ENCODE results near the gene REXO2. TPM values are rescaled to one million over a fixed set of nuclear protein-coding genes. Genes with fewer than 3 reads are reported as not detected.

REXO2 gene
- total RNA-seq, 2 donors from 2014 or later: 46.6 to 55.5 TPM

- H3K4me3 ChIP-seq: no peak overlapping the region
- H3K9ac ChIP-seq (ENCODE audit: low read depth in 2 of 2, low read length in 2 of 2): no peak overlapping the region
- H3K27ac ChIP-seq: no peak overlapping the region
- no peaks in the 10 kb centered on the region for H3K36me3 ChIP-seq
- H3K27me3 ChIP-seq: no peaks in the 10 kb centered on the region
- no peak for DNase-seq
- H3K4me1 ChIP-seq: no peaks in the 10 kb centered on the region
- TF ChIP-seq, protein P1, sequence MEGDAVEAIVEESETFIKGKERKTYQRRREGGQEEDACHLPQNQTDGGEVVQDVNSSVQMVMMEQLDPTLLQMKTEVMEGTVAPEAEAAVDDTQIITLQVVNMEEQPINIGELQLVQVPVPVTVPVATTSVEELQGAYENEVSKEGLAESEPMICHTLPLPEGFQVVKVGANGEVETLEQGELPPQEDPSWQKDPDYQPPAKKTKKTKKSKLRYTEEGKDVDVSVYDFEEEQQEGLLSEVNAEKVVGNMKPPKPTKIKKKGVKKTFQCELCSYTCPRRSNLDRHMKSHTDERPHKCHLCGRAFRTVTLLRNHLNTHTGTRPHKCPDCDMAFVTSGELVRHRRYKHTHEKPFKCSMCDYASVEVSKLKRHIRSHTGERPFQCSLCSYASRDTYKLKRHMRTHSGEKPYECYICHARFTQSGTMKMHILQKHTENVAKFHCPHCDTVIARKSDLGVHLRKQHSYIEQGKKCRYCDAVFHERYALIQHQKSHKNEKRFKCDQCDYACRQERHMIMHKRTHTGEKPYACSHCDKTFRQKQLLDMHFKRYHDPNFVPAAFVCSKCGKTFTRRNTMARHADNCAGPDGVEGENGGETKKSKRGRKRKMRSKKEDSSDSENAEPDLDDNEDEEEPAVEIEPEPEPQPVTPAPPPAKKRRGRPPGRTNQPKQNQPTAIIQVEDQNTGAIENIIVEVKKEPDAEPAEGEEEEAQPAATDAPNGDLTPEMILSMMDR (IDR thresholded peaks at IDR 0.05): no peak
- intact Hi-C loops (cut with DNase I): no loop called here
- H3K9me3 ChIP-seq: no peaks in the 10 kb centered on the region
Observed at GRCh38 chr11:114478001-114478410, 38.7 kb downstream of the REXO2 start.

DNA sequence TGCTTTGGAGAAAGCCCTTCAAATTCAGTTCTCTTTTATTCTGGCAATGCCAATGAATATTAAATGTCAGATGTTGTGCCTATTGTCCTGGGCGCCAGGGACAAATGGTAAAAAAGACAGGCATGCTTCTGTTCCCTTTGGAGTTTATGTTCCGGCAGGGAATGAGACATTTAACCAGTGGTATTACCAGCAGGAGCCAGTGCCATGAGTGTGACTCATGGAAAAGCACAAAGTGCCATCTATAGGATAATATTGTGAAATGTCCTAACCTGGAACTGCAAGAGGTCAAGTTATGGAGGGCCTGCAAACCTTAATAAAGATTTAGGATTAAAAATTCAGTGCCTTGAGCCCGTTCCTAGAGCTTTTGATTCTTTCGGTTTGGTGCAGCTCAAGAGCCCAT is 39.5 kb downstream of the REXO2 start:
- no peaks in the 10 kb centered on the region for H3K27me3 ChIP-seq
- H3K36me3 ChIP-seq: no peaks in the 10 kb centered on the region
- H3K9ac ChIP-seq (ENCODE audit: low read depth in 2 of 2, low read length in 2 of 2): no peak overlapping the region
- TF ChIP-seq, protein P1 (IDR thresholded peaks at IDR 0.05): no peak
- intact Hi-C loops (cut with DNase I): no loop called here
- no peak overlapping the region for H3K27ac ChIP-seq
- no peak for DNase-seq
- H3K4me1 ChIP-seq: no peaks in the 10 kb centered on the region
- no peaks in the 10 kb centered on the region for H3K9me3 ChIP-seq
- no peak overlapping the region for H3K4me3 ChIP-seq

DNA sequence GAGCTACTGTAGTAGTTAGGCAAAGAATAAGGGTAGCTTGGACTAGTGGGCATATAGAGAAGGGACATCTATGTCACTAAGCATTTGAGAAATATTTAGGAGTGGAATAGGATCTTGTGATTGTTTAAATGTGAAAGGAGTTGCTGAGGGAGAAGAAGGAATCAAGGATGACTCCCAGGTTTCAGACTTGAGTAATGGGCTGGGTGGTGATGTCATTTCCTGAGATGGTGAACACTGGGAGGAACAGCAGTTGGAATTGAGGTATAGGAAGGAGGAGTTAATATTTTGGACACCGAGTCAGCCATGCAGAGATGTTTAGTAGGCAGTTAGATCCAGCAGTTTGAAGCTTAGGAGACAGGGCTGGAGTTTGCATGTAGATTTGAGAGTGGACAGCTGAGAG is 40.1 kb downstream of the REXO2 start:
- TF ChIP-seq, protein P1 (IDR thresholded peaks at IDR 0.05): no peak
- Histone ChIP-seq H3K4me3 (no peak overlapping the region), H3K36me3 (no peaks in the 10 kb centered on the region), H3K9me3 (no peaks in the 10 kb centered on the region), H3K27ac (no peak overlapping the region), H3K27me3 (no peaks in the 10 kb centered on the region), H3K9ac (ENCODE audit: low read depth in 2 of 2, low read length in 2 of 2) (no peak overlapping the region), H3K4me1 (no peaks in the 10 kb centered on the region)
- intact Hi-C loops (cut with DNase I): no loop called here
- no peak for DNase-seq

- H3K9ac ChIP-seq (ENCODE audit: low read depth in 2 of 2, low read length in 2 of 2): no peak overlapping the region
- intact Hi-C loops (cut with DNase I): no loop called here
- no peaks in the 10 kb centered on the region for H3K9me3 ChIP-seq
- no peak overlapping the region for H3K4me3 ChIP-seq
- no peaks in the 10 kb centered on the region for H3K36me3 ChIP-seq
- no peaks in the 10 kb centered on the region for H3K27me3 ChIP-seq
- H3K4me1 ChIP-seq: no peaks in the 10 kb centered on the region
- no peak for DNase-seq
- TF ChIP-seq, protein P1 (IDR thresholded peaks at IDR 0.05): no peak
- no peak overlapping the region for H3K27ac ChIP-seq
Observed at GRCh38 chr11:114482114-114482513, 42.8 kb downstream of the REXO2 start.

DNA sequence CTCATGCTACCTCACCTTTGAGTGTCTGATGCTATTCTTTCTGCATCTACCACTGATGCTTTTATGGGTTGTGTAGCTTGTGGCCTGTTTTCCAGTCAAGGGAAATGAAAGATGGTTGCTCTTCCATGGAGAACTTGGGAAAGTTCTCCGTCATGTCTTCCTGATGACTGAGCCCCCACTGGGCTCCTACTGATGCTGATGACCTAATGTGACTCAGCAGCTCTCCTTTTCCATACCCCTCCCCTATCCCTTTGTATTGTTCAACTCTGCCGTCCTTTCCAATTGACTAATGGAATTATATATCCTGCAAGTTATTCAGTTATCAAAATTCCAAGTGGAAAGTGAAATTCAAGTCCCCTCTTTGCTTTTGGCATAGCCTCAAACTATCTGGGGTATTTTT is 44.7 kb downstream of the REXO2 start:
- no peak overlapping the region for H3K27ac ChIP-seq
- H3K4me3 ChIP-seq: no peak overlapping the region
- DNase-seq: no peak
- no peaks in the 10 kb centered on the region for H3K36me3 ChIP-seq
- H3K9me3 ChIP-seq: no peaks in the 10 kb centered on the region
- TF ChIP-seq, protein P1 (IDR thresholded peaks at IDR 0.05): no peak
- intact Hi-C loops (cut with DNase I): no loop called here
- no peaks in the 10 kb centered on the region for H3K4me1 ChIP-seq
- H3K27me3 ChIP-seq: no peaks in the 10 kb centered on the region
- H3K9ac ChIP-seq (ENCODE audit: low read depth in 2 of 2, low read length in 2 of 2): no peak overlapping the region

- H3K27me3 ChIP-seq: no peaks in the 10 kb centered on the region
- no peaks in the 10 kb centered on the region for H3K36me3 ChIP-seq
- intact Hi-C loops (cut with DNase I): no loop called here
- no peaks in the 10 kb centered on the region for H3K4me1 ChIP-seq
- no peak overlapping the region for H3K9ac ChIP-seq (ENCODE audit: low read depth in 2 of 2, low read length in 2 of 2)
- H3K27ac ChIP-seq: no peak overlapping the region
- H3K4me3 ChIP-seq: no peak overlapping the region
- DNase-seq: no peak
- no peaks in the 10 kb centered on the region for H3K9me3 ChIP-seq
- TF ChIP-seq, protein P1 (IDR thresholded peaks at IDR 0.05): no peak
Observed at GRCh38 chr11:114496915-114497314, 57.6 kb downstream of the REXO2 start.

Data from colonic mucosa (tissue), 4 donors.